ENCODE measurements around the gene SGIP1. TPM values are rescaled to one million over a fixed set of nuclear protein-coding genes. Genes with fewer than 3 reads are reported as not detected.

The SGIP1 gene
- polyA plus RNA-seq, 1 of the 3 experiments (the other 2 are of a cell fraction), result 15.5 TPM

- 94% methylated on average over 2 of the region's 2 CpGs for WGBS (ENCODE audit: low lambda C conversion rate)
- Histone ChIP-seq H3K4me2 (no peak overlapping the region), H3K9me3 (no peaks in the 10 kb centered on the region), H3K27ac (ENCODE audit: low read depth in 2 of 2, low read length in 1 of 2) (no peak overlapping the region), H4K20me1 (ENCODE audit: insufficient read depth) (no peaks in the 10 kb centered on the region), H3K9ac (no peak overlapping the region), H3K79me2 (ENCODE audit: insufficient read depth) (no peaks in the 10 kb centered on the region), H2AFZ (ENCODE audit: low read depth) (no peak overlapping the region), H3K4me1 (ENCODE audit: control insufficient read depth in 1 of 2, insufficient read depth in 2 of 2, low read depth in 1 of 2, low read length in 1 of 2) (peaks cover 0 to 10% of the 10 kb centered on the region in 2 experiments; a peak in 1 of 4 replicates), H3K36me3 (replicated peaks in 1 of 2; ENCODE audit: control insufficient read depth in 1 of 2, insufficient read depth in 2 of 2, low read length in 1 of 2) (peaks cover 1 to 42% of the 10 kb centered on the region in 2 experiments), H3F3A (replicated peaks; ENCODE audit: insufficient read depth) (peaks cover 4% of the 10 kb centered on the region), H3K4me3 (ENCODE audit: low read depth in 2 of 2, low read length in 1 of 2) (no peak overlapping the region), H3K27me3 (ENCODE audit: insufficient read depth) (no peaks in the 10 kb centered on the region), H3K9me2 (no peaks in the 10 kb centered on the region)
- TF ChIP-seq CHD2 (IDR thresholded peaks at IDR 0.05; ENCODE audit: low read length, partially characterized antibody) (no peak), TEAD4 (IDR thresholded peaks at IDR 0.05; ENCODE audit: borderline replicate concordance, insufficient read depth) (no peak)
- ChIA-PET POLR2A (no interaction called here), CTCF (interaction anchor here (0.6 to 4.1 kb wide), 5 partner anchors 10 to 474 kb away, joined by 3 to 33 read pairs (median 4); no protein-coding TSS in a partner anchor)
- DNase-seq, result no peak
Measured at GRCh38 chr1:66737836-66738235, 203.9 kb downstream of the SGIP1 start.

- no peak for TF ChIP-seq NRF1 (IDR thresholded peaks at IDR 0.05; ENCODE audit: low read depth, low read length)
- TF ChIP-seq SIN3A (IDR thresholded peaks at IDR 0.05; ENCODE audit: borderline replicate concordance, low read depth, low read length), result no peak
- no peak for TF ChIP-seq RCOR1 (IDR thresholded peaks at IDR 0.05; ENCODE audit: low read length)
- TF ChIP-seq, protein P1, sequence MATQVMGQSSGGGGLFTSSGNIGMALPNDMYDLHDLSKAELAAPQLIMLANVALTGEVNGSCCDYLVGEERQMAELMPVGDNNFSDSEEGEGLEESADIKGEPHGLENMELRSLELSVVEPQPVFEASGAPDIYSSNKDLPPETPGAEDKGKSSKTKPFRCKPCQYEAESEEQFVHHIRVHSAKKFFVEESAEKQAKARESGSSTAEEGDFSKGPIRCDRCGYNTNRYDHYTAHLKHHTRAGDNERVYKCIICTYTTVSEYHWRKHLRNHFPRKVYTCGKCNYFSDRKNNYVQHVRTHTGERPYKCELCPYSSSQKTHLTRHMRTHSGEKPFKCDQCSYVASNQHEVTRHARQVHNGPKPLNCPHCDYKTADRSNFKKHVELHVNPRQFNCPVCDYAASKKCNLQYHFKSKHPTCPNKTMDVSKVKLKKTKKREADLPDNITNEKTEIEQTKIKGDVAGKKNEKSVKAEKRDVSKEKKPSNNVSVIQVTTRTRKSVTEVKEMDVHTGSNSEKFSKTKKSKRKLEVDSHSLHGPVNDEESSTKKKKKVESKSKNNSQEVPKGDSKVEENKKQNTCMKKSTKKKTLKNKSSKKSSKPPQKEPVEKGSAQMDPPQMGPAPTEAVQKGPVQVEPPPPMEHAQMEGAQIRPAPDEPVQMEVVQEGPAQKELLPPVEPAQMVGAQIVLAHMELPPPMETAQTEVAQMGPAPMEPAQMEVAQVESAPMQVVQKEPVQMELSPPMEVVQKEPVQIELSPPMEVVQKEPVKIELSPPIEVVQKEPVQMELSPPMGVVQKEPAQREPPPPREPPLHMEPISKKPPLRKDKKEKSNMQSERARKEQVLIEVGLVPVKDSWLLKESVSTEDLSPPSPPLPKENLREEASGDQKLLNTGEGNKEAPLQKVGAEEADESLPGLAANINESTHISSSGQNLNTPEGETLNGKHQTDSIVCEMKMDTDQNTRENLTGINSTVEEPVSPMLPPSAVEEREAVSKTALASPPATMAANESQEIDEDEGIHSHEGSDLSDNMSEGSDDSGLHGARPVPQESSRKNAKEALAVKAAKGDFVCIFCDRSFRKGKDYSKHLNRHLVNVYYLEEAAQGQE (IDR thresholded peaks at IDR 0.05; ENCODE audit: low read depth, low read length), result no peak
- no peak for TF ChIP-seq ZBTB33 (IDR thresholded peaks at IDR 0.05; ENCODE audit: borderline replicate concordance, low read depth)
- TF ChIP-seq CHD2 (IDR thresholded peaks at IDR 0.05; ENCODE audit: low read length, partially characterized antibody), result no peak
- peaks cover 4 to 45% of the 10 kb centered on the region in 2 experiments for H3K36me3 ChIP-seq (replicated peaks in 1 of 2; ENCODE audit: control insufficient read depth in 1 of 2, insufficient read depth in 2 of 2, low read length in 1 of 2)
- WGBS (ENCODE audit: low lambda C conversion rate), result 92% methylated on average over 9 of the region's 9 CpGs
- DNase-seq, result no peak
- H2AFZ ChIP-seq (ENCODE audit: low read depth), result no peak overlapping the region
- H3K9ac ChIP-seq, result no peak overlapping the region
- ChIA-PET CTCF (interaction anchor here (0.7 to 4.1 kb wide), 4 partner anchors 14 to 337 kb away, joined by 3 to 33 read pairs (median 3); no protein-coding TSS in a partner anchor), POLR2A (no interaction called here)
- no peak overlapping the region for H3K4me2 ChIP-seq
- H3F3A ChIP-seq (replicated peaks; ENCODE audit: insufficient read depth), result no peaks in the 10 kb centered on the region
- H3K9me2 ChIP-seq, result no peaks in the 10 kb centered on the region
- H3K27ac ChIP-seq (ENCODE audit: low read depth in 2 of 2, low read length in 1 of 2), result no peak overlapping the region
- no peaks in the 10 kb centered on the region for H3K4me1 ChIP-seq (ENCODE audit: control insufficient read depth in 1 of 2, insufficient read depth in 2 of 2, low read depth in 1 of 2, low read length in 1 of 2)
- H4K20me1 ChIP-seq (ENCODE audit: insufficient read depth), result no peaks in the 10 kb centered on the region
- no peak overlapping the region for H3K4me3 ChIP-seq (ENCODE audit: low read depth in 2 of 2, low read length in 1 of 2)
- H3K79me2 ChIP-seq (ENCODE audit: insufficient read depth), result no peaks in the 10 kb centered on the region
- H3K27me3 ChIP-seq (ENCODE audit: insufficient read depth), result no peaks in the 10 kb centered on the region
- H3K9me3 ChIP-seq, result no peaks in the 10 kb centered on the region
Measured at GRCh38 chr1:66739401-66740157, 205.6 kb downstream of the SGIP1 start.

All from SK-N-SH (cell line).